ENCODE data around the gene PLXDC2. TPM values are rescaled to one million over a fixed set of nuclear protein-coding genes. Genes with fewer than 3 reads are reported as not detected.

Gene PLXDC2
- total and polyA plus RNA-seq, 3 experiments from 2014 or later = 0.15 to 1.5 (median 0.38) TPM

GRCh38 chr10:19933772-19934171 lies 117.5 kb downstream of the PLXDC2 start:
- CTCF ChIA-PET = no interaction called here
- Mint-ChIP-seq H3K4me3 (no peak overlapping the region), H3K27me3 (peaks cover 0 to 1% of the 10 kb centered on the region in 2 donors), H3K9me3 (peaks cover 0 to 23% (median 12%) of the 10 kb centered on the region in 5 donors), H3K36me3 (no peaks in the 10 kb centered on the region), H3K27ac (no peak overlapping the region), H3K4me1 (no peaks in the 10 kb centered on the region)
- H3K27ac ChIP-seq (ENCODE audit: low read depth, low read length) = no peak overlapping the region
- no peaks in the 10 kb centered on the region for H3K9me3 ChIP-seq (ENCODE audit: low read length)
- DNase-seq = no peak
- H3K4me1 ChIP-seq (ENCODE audit: insufficient read depth, low read length) = no peaks in the 10 kb centered on the region
- H3K36me3 ChIP-seq (ENCODE audit: insufficient read depth, low read length) = no peaks in the 10 kb centered on the region
- no peak overlapping the region for H3K4me3 ChIP-seq (ENCODE audit: low read length)
- H3K27me3 ChIP-seq (ENCODE audit: insufficient read depth, low read length, poor library complexity, severe bottlenecking) = no peaks in the 10 kb centered on the region
- POLR2A ChIA-PET = no interaction called here

DNA sequence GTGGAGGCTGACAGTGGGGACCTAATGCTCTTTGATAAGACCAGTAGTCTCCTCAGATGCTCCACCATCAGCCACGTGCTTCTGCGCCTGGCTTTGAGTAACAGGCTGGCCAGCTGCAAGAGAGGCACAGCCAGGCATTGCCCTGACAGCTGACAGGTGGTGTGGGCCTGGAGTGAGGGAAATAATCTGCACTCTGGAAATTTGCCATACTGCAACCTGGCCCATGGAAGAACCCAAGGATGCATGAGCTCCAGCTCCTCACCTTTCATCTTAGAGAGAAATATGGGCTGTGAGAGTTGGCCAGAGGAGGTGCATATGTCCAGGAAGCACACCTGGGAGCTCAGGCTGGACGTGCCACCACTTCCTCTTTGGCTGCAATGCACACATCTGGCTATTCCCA lies 118.9 kb downstream of the PLXDC2 start:
- no peak overlapping the region for H3K4me3 ChIP-seq (ENCODE audit: low read length)
- H3K9me3 ChIP-seq (ENCODE audit: low read length) = no peaks in the 10 kb centered on the region
- H3K36me3 ChIP-seq (ENCODE audit: insufficient read depth, low read length) = no peaks in the 10 kb centered on the region
- peaks cover 0 to 1% of the 10 kb centered on the region in 2 donors for H3K27me3 Mint-ChIP-seq
- POLR2A ChIA-PET = no interaction called here
- peaks cover 0 to 28% (median 6%) of the 10 kb centered on the region in 5 donors for H3K9me3 Mint-ChIP-seq
- H3K4me3 Mint-ChIP-seq = no peak overlapping the region
- no peaks in the 10 kb centered on the region for H3K27me3 ChIP-seq (ENCODE audit: insufficient read depth, low read length, poor library complexity, severe bottlenecking)
- CTCF ChIA-PET = no interaction called here
- no peak for DNase-seq
- H3K27ac Mint-ChIP-seq = no peak overlapping the region
- no peaks in the 10 kb centered on the region for H3K4me1 ChIP-seq (ENCODE audit: insufficient read depth, low read length)
- H3K36me3 Mint-ChIP-seq = no peaks in the 10 kb centered on the region
- H3K4me1 Mint-ChIP-seq = no peaks in the 10 kb centered on the region
- no peak overlapping the region for H3K27ac ChIP-seq (ENCODE audit: low read depth, low read length)

GRCh38 chr10:19936289-19936688 lies 120.1 kb downstream of the PLXDC2 start:
- CTCF ChIA-PET = no interaction called here
- no peaks in the 10 kb centered on the region for H3K9me3 ChIP-seq (ENCODE audit: low read length)
- H3K36me3 ChIP-seq (ENCODE audit: insufficient read depth, low read length) = no peaks in the 10 kb centered on the region
- Mint-ChIP-seq H3K4me1 (no peaks in the 10 kb centered on the region), H3K27me3 (peaks cover 0 to 1% of the 10 kb centered on the region in 2 donors), H3K9me3 (peaks cover 0 to 31% (median 5%) of the 10 kb centered on the region in 5 donors), H3K4me3 (no peak overlapping the region), H3K36me3 (no peaks in the 10 kb centered on the region), H3K27ac (no peak overlapping the region)
- H3K27me3 ChIP-seq (ENCODE audit: insufficient read depth, low read length, poor library complexity, severe bottlenecking) = no peaks in the 10 kb centered on the region
- H3K4me1 ChIP-seq (ENCODE audit: insufficient read depth, low read length) = no peaks in the 10 kb centered on the region
- POLR2A ChIA-PET = no interaction called here
- no peak overlapping the region for H3K27ac ChIP-seq (ENCODE audit: low read depth, low read length)
- DNase-seq = no peak
- no peak overlapping the region for H3K4me3 ChIP-seq (ENCODE audit: low read length)

- Histone ChIP-seq H3K4me1 (ENCODE audit: insufficient read depth, low read length) (no peaks in the 10 kb centered on the region), H3K9me3 (ENCODE audit: low read length) (no peaks in the 10 kb centered on the region), H3K4me3 (ENCODE audit: low read length) (no peak overlapping the region), H3K36me3 (ENCODE audit: insufficient read depth, low read length) (no peaks in the 10 kb centered on the region), H3K27ac (ENCODE audit: low read depth, low read length) (no peak overlapping the region), H3K27me3 (ENCODE audit: insufficient read depth, low read length, poor library complexity, severe bottlenecking) (no peaks in the 10 kb centered on the region)
- H3K9me3 Mint-ChIP-seq = peaks cover 0 to 27% (median 4%) of the 10 kb centered on the region in 5 donors
- H3K27ac Mint-ChIP-seq = no peak overlapping the region
- H3K27me3 Mint-ChIP-seq = no peaks in the 10 kb centered on the region
- H3K4me3 Mint-ChIP-seq = no peak overlapping the region
- no peaks in the 10 kb centered on the region for H3K36me3 Mint-ChIP-seq
- ChIA-PET CTCF (no interaction called here), POLR2A (no interaction called here)
- no peaks in the 10 kb centered on the region for H3K4me1 Mint-ChIP-seq
- no peak for DNase-seq
Observed at GRCh38 chr10:19937989-19938388, 121.8 kb downstream of the PLXDC2 start.

DNA sequence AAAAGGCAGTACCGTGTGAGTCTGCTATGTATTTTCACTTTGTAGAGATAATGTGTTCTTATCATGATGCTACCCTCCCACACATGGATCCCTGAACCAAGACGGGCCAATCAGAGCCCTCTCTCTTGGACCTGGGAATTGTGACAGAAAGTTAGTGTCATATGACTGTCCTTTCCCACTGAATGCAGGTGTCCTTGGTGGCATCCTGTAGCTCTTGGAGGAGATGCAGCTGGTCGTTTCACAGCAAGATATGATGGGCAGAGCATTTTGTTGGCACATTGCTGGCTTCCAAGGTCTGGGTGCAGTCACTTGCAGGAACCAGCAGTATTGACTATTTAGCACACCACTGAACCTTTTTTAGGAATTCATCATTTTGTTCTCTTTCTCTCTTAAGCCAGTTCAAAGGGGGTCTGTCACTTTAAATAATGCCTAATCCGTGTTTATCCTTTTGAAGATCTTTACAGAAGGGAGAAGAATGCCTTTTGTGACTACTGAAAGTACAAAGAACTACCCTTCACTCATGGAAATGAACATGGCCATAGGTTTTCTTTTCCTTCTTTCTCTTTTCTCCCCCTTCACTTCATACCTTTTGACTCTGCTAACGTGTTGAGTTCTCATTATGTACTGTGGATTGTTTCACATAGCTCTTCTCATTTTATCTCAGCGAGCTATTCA lies 125.1 kb downstream of the PLXDC2 start:
- no peaks in the 10 kb centered on the region for H3K36me3 ChIP-seq (ENCODE audit: insufficient read depth, low read length)
- POLR2A ChIA-PET = no interaction called here
- H3K27me3 ChIP-seq (ENCODE audit: insufficient read depth, low read length, poor library complexity, severe bottlenecking) = no peaks in the 10 kb centered on the region
- no peak for DNase-seq
- Mint-ChIP-seq H3K9me3 (peaks cover 0 to 32% (median 6%) of the 10 kb centered on the region in 5 donors), H3K27me3 (no peaks in the 10 kb centered on the region), H3K27ac (no peak overlapping the region), H3K4me1 (no peaks in the 10 kb centered on the region), H3K4me3 (no peak overlapping the region), H3K36me3 (no peaks in the 10 kb centered on the region)
- H3K9me3 ChIP-seq (ENCODE audit: low read length) = no peaks in the 10 kb centered on the region
- H3K4me1 ChIP-seq (ENCODE audit: insufficient read depth, low read length) = no peaks in the 10 kb centered on the region
- no peak overlapping the region for H3K4me3 ChIP-seq (ENCODE audit: low read length)
- CTCF ChIA-PET = no interaction called here
- no peak overlapping the region for H3K27ac ChIP-seq (ENCODE audit: low read depth, low read length)

GRCh38 chr10:19944911-19945663 lies 128.9 kb downstream of the PLXDC2 start:
- DNase-seq = no peak
- no peak overlapping the region for H3K27ac Mint-ChIP-seq
- POLR2A ChIA-PET = no interaction called here

DNA sequence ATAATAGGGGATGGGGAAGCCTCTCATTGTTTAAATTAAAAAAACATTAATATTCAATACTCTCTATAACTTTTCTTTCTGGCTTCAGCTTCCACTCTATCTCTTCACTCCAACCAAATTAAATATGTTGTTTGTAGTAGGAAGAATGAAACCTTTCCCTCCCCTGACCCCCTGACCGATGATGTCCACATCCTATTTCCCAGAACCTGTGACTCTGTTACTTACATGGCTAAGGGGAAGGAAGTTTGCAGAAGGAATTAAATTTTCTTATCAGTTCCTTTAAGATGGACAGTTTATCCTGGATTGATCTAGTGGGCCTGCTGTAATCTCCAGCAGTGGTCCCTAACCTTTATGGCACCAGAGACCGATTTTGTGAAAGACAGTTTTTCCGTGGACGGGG lies 130.0 kb downstream of the PLXDC2 start:
- Mint-ChIP-seq H3K27me3 (no peaks in the 10 kb centered on the region), H3K4me1 (no peaks in the 10 kb centered on the region), H3K4me3 (no peak overlapping the region), H3K9me3 (peaks cover 0 to 23% (median 8%) of the 10 kb centered on the region in 5 donors), H3K36me3 (no peaks in the 10 kb centered on the region), H3K27ac (no peak overlapping the region)
- Histone ChIP-seq H3K9me3 (ENCODE audit: low read length) (no peaks in the 10 kb centered on the region), H3K4me3 (ENCODE audit: low read length) (no peak overlapping the region), H3K27me3 (ENCODE audit: insufficient read depth, low read length, poor library complexity, severe bottlenecking) (no peaks in the 10 kb centered on the region), H3K27ac (ENCODE audit: low read depth, low read length) (no peak overlapping the region), H3K4me1 (ENCODE audit: insufficient read depth, low read length) (no peaks in the 10 kb centered on the region), H3K36me3 (ENCODE audit: insufficient read depth, low read length) (no peaks in the 10 kb centered on the region)
- POLR2A ChIA-PET = no interaction called here
- CTCF ChIA-PET = no interaction called here
- no peak for DNase-seq

More at GRCh38 chr10:19944911-19945663, 128.9 kb downstream of the PLXDC2 start:
- no peak overlapping the region for H3K4me3 Mint-ChIP-seq
- Histone ChIP-seq H3K27me3 (ENCODE audit: insufficient read depth, low read length, poor library complexity, severe bottlenecking) (no peaks in the 10 kb centered on the region), H3K27ac (ENCODE audit: low read depth, low read length) (no peak overlapping the region), H3K9me3 (ENCODE audit: low read length) (no peaks in the 10 kb centered on the region), H3K36me3 (ENCODE audit: insufficient read depth, low read length) (no peaks in the 10 kb centered on the region), H3K4me3 (ENCODE audit: low read length) (no peak overlapping the region), H3K4me1 (ENCODE audit: insufficient read depth, low read length) (no peaks in the 10 kb centered on the region)
- H3K9me3 Mint-ChIP-seq = peaks cover 0 to 26% (median 11%) of the 10 kb centered on the region in 5 donors
- H3K27me3 Mint-ChIP-seq = no peaks in the 10 kb centered on the region
- H3K4me1 Mint-ChIP-seq = no peaks in the 10 kb centered on the region
- CTCF ChIA-PET = no interaction called here
- no peaks in the 10 kb centered on the region for H3K36me3 Mint-ChIP-seq

GRCh38 chr10:19946791-19947190 lies 130.6 kb downstream of the PLXDC2 start:
- Mint-ChIP-seq H3K27ac (no peak overlapping the region), H3K4me1 (no peaks in the 10 kb centered on the region), H3K4me3 (no peak overlapping the region), H3K27me3 (no peaks in the 10 kb centered on the region), H3K36me3 (no peaks in the 10 kb centered on the region), H3K9me3 (peaks cover 0 to 20% (median 11%) of the 10 kb centered on the region in 5 donors)
- Histone ChIP-seq H3K27me3 (ENCODE audit: insufficient read depth, low read length, poor library complexity, severe bottlenecking) (no peaks in the 10 kb centered on the region), H3K9me3 (ENCODE audit: low read length) (no peaks in the 10 kb centered on the region), H3K4me1 (ENCODE audit: insufficient read depth, low read length) (no peaks in the 10 kb centered on the region), H3K27ac (ENCODE audit: low read depth, low read length) (no peak overlapping the region), H3K4me3 (ENCODE audit: low read length) (no peak overlapping the region), H3K36me3 (ENCODE audit: insufficient read depth, low read length) (no peaks in the 10 kb centered on the region)
- ChIA-PET POLR2A (no interaction called here), CTCF (no interaction called here)
- DNase-seq = no peak
